GM12892 (cell line): ENCODE results near the gene SNX32. TPM values are rescaled to one million over a fixed set of nuclear protein-coding genes. Genes with fewer than 3 reads are reported as not detected.
A peak's percentile ranks its signal among the peaks of the same experiment; 100 is the strongest.

Experiments
- DNase-seq: peaks from one replicate; pipeline ENCODE4 v3.0.0; 2011; ENCODE audit not compliant: insufficient read length
- FAIRE-seq: peaks from 2 replicates; lab custom pipeline; 2011; peaks lifted over from hg19 to GRCh38; lab: Jason Lieb, UNC
- POLR2A ChIP-seq: IDR thresholded peaks from 2 replicates; pipeline ENCODE4 v1.6.1; 2011; ENCODE audit warnings: low read depth, low read length, control low read depth
- POLR2AphosphoS5 ChIP-seq: IDR thresholded peaks from 2 replicates; pipeline ENCODE4 v1.6.1; 2011; ENCODE audit warnings: low read depth, low read length, control low read depth
- TAF1 ChIP-seq: IDR thresholded peaks from 2 replicates; pipeline ENCODE4 v1.6.1; 2011; ENCODE audit warnings: low read depth, mild to moderate bottlenecking, control low read depth, low read length, borderline replicate concordance
- polyA plus RNA-seq: library from polyadenylated mRNA; unstranded; fragments of >200 nt; gene quantifications from one replicate; pipeline ENCODE4 v1.2.1, GENCODE V29; 2012; ENCODE audit warnings: missing spikeins, inconsistent platforms; ENCODE audit not compliant: missing spikeins

The SNX32 gene
- 1.7 TPM for polyA plus RNA-seq

- TF ChIP-seq POLR2A (peak; percentile 46; the same call in 1 of the 2 replicates), POLR2AphosphoS5 (no peak), TAF1 (0 out of 2 replicates have a peak, but pooled peaks have one; percentile 6)
- FAIRE-seq (peak; percentile 100), DNase-seq (peak; percentile 98)
Measured at GRCh38 chr11:65833297-65834030, at the start of gene SNX32. Gene SNX32 (plus strand): TSS chr11:65833963. CDS start chr11:65834066, 103 bp downstream.

GRCh38 chr11:65785319-65786007 is 48.3 kb upstream of the SNX32 start:
- DNase-seq (peak; percentile 12), FAIRE-seq (no peak)
- no peak for TF ChIP-seq POLR2A
- no peak for TF ChIP-seq POLR2AphosphoS5
- no peak for TF ChIP-seq TAF1

- DNase-seq = no peak
- TF ChIP-seq POLR2AphosphoS5 = no peak
- no peak for TF ChIP-seq POLR2A
- TF ChIP-seq TAF1 = no peak
- no peak for FAIRE-seq
Measured at GRCh38 chr11:65786008-65786785, 47.6 kb upstream of the SNX32 start.

- FAIRE-seq (no peak), DNase-seq (no peak)
- TF ChIP-seq POLR2A (no peak), POLR2AphosphoS5 (no peak), TAF1 (no peak)
Measured at GRCh38 chr11:65786786-65787636, 46.8 kb upstream of the SNX32 start, which contains the start of gene OVOL1. Gene OVOL1 (plus strand): TSS chr11:65787063. CDS start chr11:65787374, 311 bp downstream.

GRCh38 chr11:65787649-65788622 is 45.8 kb upstream of the SNX32 start:
- no peak for TF ChIP-seq POLR2A
- no peak for TF ChIP-seq TAF1
- TF ChIP-seq POLR2AphosphoS5 = no peak
- no peak for DNase-seq
- FAIRE-seq = peak; percentile 91

GRCh38 chr11:65788821-65789220 is 44.9 kb upstream of the SNX32 start:
- TF ChIP-seq POLR2AphosphoS5 (no peak), TAF1 (no peak), POLR2A (no peak)
- FAIRE-seq (no peak), DNase-seq (no peak)

- FAIRE-seq (no peak), DNase-seq (no peak)
- TF ChIP-seq POLR2A = no peak
- TF ChIP-seq TAF1 = no peak
- TF ChIP-seq POLR2AphosphoS5 = no peak
Measured at GRCh38 chr11:65789230-65790103, 44.3 kb upstream of the SNX32 start.

GRCh38 chr11:65790104-65790901 is 43.5 kb upstream of the SNX32 start:
- FAIRE-seq (peak; percentile 76), DNase-seq (no peak)
- TF ChIP-seq TAF1 (no peak), POLR2AphosphoS5 (no peak), POLR2A (no peak)
